ENCODE measurements around the gene SLC52A3.

The SLC52A3 gene

DNA sequence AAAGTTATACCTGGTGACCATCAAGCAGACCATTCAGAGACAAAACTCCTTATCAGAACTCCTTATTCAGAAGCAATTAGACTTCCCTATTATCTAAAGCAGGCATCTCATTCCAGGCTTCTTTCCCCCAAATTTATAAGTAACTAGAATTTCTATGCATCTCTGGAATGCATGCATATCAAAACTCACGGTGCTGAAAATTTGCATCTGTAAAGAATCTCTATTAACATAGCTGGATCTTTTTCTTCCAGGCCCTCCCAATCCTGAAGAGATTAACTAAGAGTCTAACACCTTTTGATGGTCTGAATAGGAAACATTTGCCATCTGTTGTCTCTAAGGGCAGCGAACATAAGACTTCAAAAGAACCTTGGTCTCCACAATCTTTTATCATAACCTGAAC is 22.8 kb upstream of the SLC52A3 start:
- Histone ChIP-seq H3K4me2 (ENCODE audit: low read length, poor library complexity, severe bottlenecking) (no peak overlapping the region), H3K27ac (ENCODE audit: low read length, poor library complexity, severe bottlenecking) (no peak overlapping the region), H3K18ac (ENCODE audit: low read depth in 1 of 2, low read length in 2 of 2) (no peak overlapping the region), H4K8ac (ENCODE audit: low read length) (no peak overlapping the region), H3K4me3 (ENCODE audit: insufficient read depth in 1 of 2, low read depth in 1 of 2, low read length in 2 of 2) (no peak overlapping the region), H2BK120ac (ENCODE audit: low read depth, low read length) (no peak overlapping the region), H3K23ac (ENCODE audit: low read length in 2 of 2) (no peak overlapping the region), H2AFZ (ENCODE audit: low read depth, low read length) (no peak overlapping the region), H2BK15ac (ENCODE audit: low read depth, poor library complexity, severe bottlenecking) (no peak overlapping the region), H3K4ac (ENCODE audit: low read depth in 1 of 2, low read length in 2 of 2) (no peak overlapping the region), H2BK12ac (ENCODE audit: low read length in 2 of 2) (no peak overlapping the region), H3K9me3 (ENCODE audit: control insufficient read depth, low read length) (peaks cover under 1% of the 10 kb centered on the region), H2AK5ac (ENCODE audit: low read length, severe bottlenecking) (no peak overlapping the region), H3K14ac (ENCODE audit: low read length in 2 of 2) (no peak overlapping the region), H3K4me1 (ENCODE audit: control insufficient read depth, insufficient read depth, low read depth, low read length) (no peaks in the 10 kb centered on the region), H3K27me3 (ENCODE audit: control insufficient read depth in 1 of 2, insufficient read depth in 1 of 2, low read length in 2 of 2) (peaks cover 0 to 2% of the 10 kb centered on the region in 2 experiments), H2BK5ac (ENCODE audit: low read depth, low read length, poor library complexity, severe bottlenecking) (no peak overlapping the region), H4K91ac (ENCODE audit: low read length) (no peak overlapping the region), H3K36me3 (ENCODE audit: control insufficient read depth in 1 of 2, insufficient read depth in 2 of 2, low read depth in 1 of 2, low read length in 2 of 2) (no peaks in the 10 kb centered on the region), H3K79me1 (replicated peaks; ENCODE audit: low read length, poor library complexity, severe bottlenecking) (no peaks in the 10 kb centered on the region), H3K9ac (ENCODE audit: low read length) (no peak overlapping the region)
- DNase-seq, result no peak
- WGBS, result 91% methylated on average over 2 of the region's 2 CpGs

DNA sequence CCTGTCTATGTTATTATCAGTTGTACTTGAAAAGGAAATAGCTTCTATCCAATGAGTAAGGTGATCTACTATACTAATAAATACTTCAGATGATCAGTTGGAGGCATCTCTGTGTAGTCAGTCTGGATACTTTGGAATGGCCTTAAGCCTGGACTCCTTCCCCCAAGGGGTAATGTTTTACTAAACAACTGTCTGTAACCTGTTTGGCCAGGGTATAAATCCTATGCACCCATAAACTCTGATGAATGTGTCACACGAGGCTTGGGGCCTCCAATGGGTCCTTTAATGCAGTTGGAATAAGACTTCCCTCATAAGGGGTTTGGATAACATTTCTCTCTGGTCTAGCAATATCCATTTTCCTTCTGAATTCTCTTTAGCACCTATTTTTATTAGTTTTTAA is 19.5 kb upstream of the SLC52A3 start:
- Histone ChIP-seq H3K36me3 (ENCODE audit: control insufficient read depth in 1 of 2, insufficient read depth in 2 of 2, low read depth in 1 of 2, low read length in 2 of 2) (no peaks in the 10 kb centered on the region), H2AFZ (ENCODE audit: low read depth, low read length) (no peak overlapping the region), H3K79me1 (replicated peaks; ENCODE audit: low read length, poor library complexity, severe bottlenecking) (no peaks in the 10 kb centered on the region), H3K4me2 (ENCODE audit: low read length, poor library complexity, severe bottlenecking) (no peak overlapping the region), H2BK12ac (ENCODE audit: low read length in 2 of 2) (no peak overlapping the region), H3K9me3 (ENCODE audit: control insufficient read depth, low read length) (peaks cover 23% of the 10 kb centered on the region), H2BK120ac (ENCODE audit: low read depth, low read length) (no peak overlapping the region), H4K8ac (ENCODE audit: low read length) (no peak overlapping the region), H3K4me1 (ENCODE audit: control insufficient read depth, insufficient read depth, low read depth, low read length) (no peaks in the 10 kb centered on the region), H3K9ac (ENCODE audit: low read length) (no peak overlapping the region), H3K27ac (ENCODE audit: low read length, poor library complexity, severe bottlenecking) (no peak overlapping the region), H2BK5ac (ENCODE audit: low read depth, low read length, poor library complexity, severe bottlenecking) (no peak overlapping the region), H4K91ac (ENCODE audit: low read length) (no peak overlapping the region), H3K4ac (ENCODE audit: low read depth in 1 of 2, low read length in 2 of 2) (no peak overlapping the region), H3K27me3 (ENCODE audit: control insufficient read depth in 1 of 2, insufficient read depth in 1 of 2, low read length in 2 of 2) (peaks cover 0 to 4% of the 10 kb centered on the region in 2 experiments), H3K4me3 (ENCODE audit: insufficient read depth in 1 of 2, low read depth in 1 of 2, low read length in 2 of 2) (no peak overlapping the region), H3K23ac (ENCODE audit: low read length in 2 of 2) (no peak overlapping the region), H3K18ac (ENCODE audit: low read depth in 1 of 2, low read length in 2 of 2) (no peak overlapping the region), H3K14ac (ENCODE audit: low read length in 2 of 2) (no peak overlapping the region), H2BK15ac (ENCODE audit: low read depth, poor library complexity, severe bottlenecking) (no peak overlapping the region), H2AK5ac (ENCODE audit: low read length, severe bottlenecking) (no peak overlapping the region)
- no peak for DNase-seq
- 13% methylated on average over 1 of the region's 1 CpG for WGBS

DNA sequence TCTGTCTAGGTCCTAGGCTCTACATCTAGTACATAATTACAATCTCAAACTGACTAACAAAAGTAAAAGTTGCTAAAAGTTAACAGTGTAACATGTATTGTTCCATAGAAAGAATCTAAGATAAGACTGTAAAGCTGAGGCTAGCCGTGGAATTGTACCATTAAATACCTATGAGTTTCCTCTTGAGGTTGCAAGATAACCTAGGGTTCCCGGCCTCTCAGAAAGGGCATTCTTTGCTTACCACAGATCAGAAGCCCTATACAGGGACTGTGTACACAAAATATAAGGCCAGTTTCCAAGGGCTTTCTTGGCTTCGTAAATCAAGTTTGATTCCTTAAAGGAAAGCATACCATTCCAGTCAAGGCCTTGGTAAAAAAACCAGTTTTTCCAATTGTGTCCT is 11.5 kb upstream of the SLC52A3 start:
- Histone ChIP-seq H2AFZ (ENCODE audit: low read depth, low read length) (no peak overlapping the region), H4K8ac (ENCODE audit: low read length) (no peak overlapping the region)
- WGBS, result 87% methylated on average over 3 of the region's 3 CpGs

GRCh38 chr20:776165-776564 is 7.9 kb upstream of the SLC52A3 start:
- no peak overlapping the region for H4K91ac ChIP-seq (ENCODE audit: low read length)
- no peak overlapping the region for H2AK5ac ChIP-seq (ENCODE audit: low read length, severe bottlenecking)
- WGBS, result 84% methylated on average over 2 of the region's 2 CpGs
- no peak for DNase-seq
- H2BK5ac ChIP-seq (ENCODE audit: low read depth, low read length, poor library complexity, severe bottlenecking), result no peak overlapping the region
- no peak overlapping the region for H3K4me3 ChIP-seq (ENCODE audit: insufficient read depth in 1 of 2, low read depth in 1 of 2, low read length in 2 of 2)
- no peaks in the 10 kb centered on the region for H3K36me3 ChIP-seq (ENCODE audit: control insufficient read depth in 1 of 2, insufficient read depth in 2 of 2, low read depth in 1 of 2, low read length in 2 of 2)
- H3K14ac ChIP-seq (ENCODE audit: low read length in 2 of 2), result no peak overlapping the region
- no peaks in the 10 kb centered on the region for H3K9me3 ChIP-seq (ENCODE audit: control insufficient read depth, low read length)
- no peak overlapping the region for H2BK120ac ChIP-seq (ENCODE audit: low read depth, low read length)
- no peak overlapping the region for H2BK15ac ChIP-seq (ENCODE audit: low read depth, poor library complexity, severe bottlenecking)
- no peak overlapping the region for H3K9ac ChIP-seq (ENCODE audit: low read length)
- no peak overlapping the region for H2AFZ ChIP-seq (ENCODE audit: low read depth, low read length)
- no peak overlapping the region for H3K4ac ChIP-seq (ENCODE audit: low read depth in 1 of 2, low read length in 2 of 2)
- H3K27me3 ChIP-seq (ENCODE audit: control insufficient read depth in 1 of 2, insufficient read depth in 1 of 2, low read length in 2 of 2), result peaks cover 10 to 49% of the 10 kb centered on the region in 2 experiments
- H4K8ac ChIP-seq (ENCODE audit: low read length), result no peak overlapping the region
- H3K4me1 ChIP-seq (ENCODE audit: control insufficient read depth, insufficient read depth, low read depth, low read length), result no peaks in the 10 kb centered on the region
- H3K27ac ChIP-seq (ENCODE audit: low read length, poor library complexity, severe bottlenecking), result no peak overlapping the region
- no peak overlapping the region for H3K18ac ChIP-seq (ENCODE audit: low read depth in 1 of 2, low read length in 2 of 2)
- no peaks in the 10 kb centered on the region for H3K79me1 ChIP-seq (replicated peaks; ENCODE audit: low read length, poor library complexity, severe bottlenecking)
- no peak overlapping the region for H3K4me2 ChIP-seq (ENCODE audit: low read length, poor library complexity, severe bottlenecking)
- H2BK12ac ChIP-seq (ENCODE audit: low read length in 2 of 2), result no peak overlapping the region
- no peak overlapping the region for H3K23ac ChIP-seq (ENCODE audit: low read length in 2 of 2)

More for the DNA sequence above, 11.5 kb upstream of the SLC52A3 start:
- H3K4me3 ChIP-seq (ENCODE audit: insufficient read depth in 1 of 2, low read depth in 1 of 2, low read length in 2 of 2), result no peak overlapping the region
- H3K27me3 ChIP-seq (ENCODE audit: control insufficient read depth in 1 of 2, insufficient read depth in 1 of 2, low read length in 2 of 2), result peaks cover 9 to 25% of the 10 kb centered on the region in 2 experiments
- peaks cover 17% of the 10 kb centered on the region for H3K9me3 ChIP-seq (ENCODE audit: control insufficient read depth, low read length)
- H2BK12ac ChIP-seq (ENCODE audit: low read length in 2 of 2), result no peak overlapping the region
- no peak overlapping the region for H3K4me2 ChIP-seq (ENCODE audit: low read length, poor library complexity, severe bottlenecking)
- H3K36me3 ChIP-seq (ENCODE audit: control insufficient read depth in 1 of 2, insufficient read depth in 2 of 2, low read depth in 1 of 2, low read length in 2 of 2), result no peaks in the 10 kb centered on the region
- no peak overlapping the region for H2BK120ac ChIP-seq (ENCODE audit: low read depth, low read length)
- DNase-seq, result no peak
- H3K79me1 ChIP-seq (replicated peaks; ENCODE audit: low read length, poor library complexity, severe bottlenecking), result no peaks in the 10 kb centered on the region
- no peak overlapping the region for H4K91ac ChIP-seq (ENCODE audit: low read length)
- H3K23ac ChIP-seq (ENCODE audit: low read length in 2 of 2), result no peak overlapping the region
- H3K18ac ChIP-seq (ENCODE audit: low read depth in 1 of 2, low read length in 2 of 2), result no peak overlapping the region
- no peaks in the 10 kb centered on the region for H3K4me1 ChIP-seq (ENCODE audit: control insufficient read depth, insufficient read depth, low read depth, low read length)
- no peak overlapping the region for H3K9ac ChIP-seq (ENCODE audit: low read length)
- no peak overlapping the region for H3K27ac ChIP-seq (ENCODE audit: low read length, poor library complexity, severe bottlenecking)
- no peak overlapping the region for H2BK5ac ChIP-seq (ENCODE audit: low read depth, low read length, poor library complexity, severe bottlenecking)
- no peak overlapping the region for H3K4ac ChIP-seq (ENCODE audit: low read depth in 1 of 2, low read length in 2 of 2)
- H3K14ac ChIP-seq (ENCODE audit: low read length in 2 of 2), result no peak overlapping the region
- H2AK5ac ChIP-seq (ENCODE audit: low read length, severe bottlenecking), result no peak overlapping the region
- H2BK15ac ChIP-seq (ENCODE audit: low read depth, poor library complexity, severe bottlenecking), result no peak overlapping the region

Measured in mesenchymal stem cell (in vitro differentiated cells and primary cell).